GM12878 (cell line): ENCODE measurements around the gene CASTOR1. TPM values are rescaled to one million over a fixed set of nuclear protein-coding genes. Genes with fewer than 3 reads are reported as not detected.

Experiments used
- BHLHE40 ChIP-seq, 2 experiments: fragments of 450-650 bp in 1 of 2; IDR thresholded peaks; 2 replicates each; pipeline ENCODE4 v1.6.1; 2011 to 2017; ENCODE audit warnings: low read depth in 2 of 2, borderline replicate concordance in 1 of 2, improper control_type of control experiment in 1 of 2, low read length in 1 of 2, mild to moderate bottlenecking in 1 of 2
- BMI1 ChIP-seq: fragments of 450-650 bp; IDR thresholded peaks from 2 replicates; pipeline ENCODE4 v1.6.1; 2016; ENCODE audit warnings: mild to moderate bottlenecking, moderate library complexity, borderline replicate concordance
- ELK1 ChIP-seq: IDR thresholded peaks from 2 replicates; pipeline ENCODE4 v1.6.1; 2012; ENCODE audit warnings: low read depth, low read length, improper control_type of control experiment
- FOS ChIP-seq: IDR thresholded peaks from 3 replicates; pipeline ENCODE4 v1.6.1; 2011; ENCODE audit warnings: borderline replicate concordance; ENCODE audit not compliant: insufficient read length; ENCODE audit errors: extremely low read depth
- HCFC1 ChIP-seq: fragments of 150-350 bp; IDR thresholded peaks from 2 replicates; pipeline ENCODE4 v1.6.1; 2014; ENCODE audit warnings: low read length
- IRF5 ChIP-seq: fragments of 450-650 bp; IDR thresholded peaks from 2 replicates; pipeline ENCODE4 v1.6.1; 2017; ENCODE audit warnings: borderline replicate concordance
- MYC ChIP-seq: IDR thresholded peaks from 2 replicates; pipeline ENCODE4 v1.6.1; 2011; ENCODE audit warnings: mild to moderate bottlenecking, low read length, moderate library complexity, inconsistent platforms; ENCODE audit not compliant: insufficient read depth, insufficient replicate concordance, insufficient read length, severe bottlenecking
- PAX8 ChIP-seq: fragments of 450-650 bp; IDR thresholded peaks from 2 replicates; pipeline ENCODE4 v1.6.1; 2017; ENCODE audit warnings: mild to moderate bottlenecking, moderate library complexity
- POLR2AphosphoS2 ChIP-seq: IDR thresholded peaks from 2 replicates; pipeline ENCODE4 v1.6.1; 2011; ENCODE audit warnings: low read depth, mild to moderate bottlenecking, low read length, improper control_type of control experiment, moderate library complexity
- PRDM15 ChIP-seq: fragments of 450-650 bp; formaldehyde crosslinking; IDR thresholded peaks from 2 replicates; pipeline ENCODE4 v1.4.0; 2020; ENCODE audit warnings: mild to moderate bottlenecking, moderate library complexity
- SIX5 ChIP-seq: IDR thresholded peaks from 2 replicates; pipeline ENCODE4 v1.6.1; 2011; ENCODE audit warnings: mild to moderate bottlenecking, low read depth, low read length, moderate library complexity; ENCODE audit not compliant: severe bottlenecking
- SP1 ChIP-seq: IDR thresholded peaks from one replicate; pipeline ENCODE4 v1.6.1; 2011; ENCODE audit warnings: low read depth, low read length
- TARDBP ChIP-seq: IDR thresholded peaks from 2 replicates; pipeline ENCODE4 v1.6.1; 2016; ENCODE audit warnings: borderline replicate concordance
- TBL1XR1 ChIP-seq: IDR thresholded peaks from 2 replicates; pipeline ENCODE4 v1.6.1; 2012; ENCODE audit warnings: low read depth, low read length, improper control_type of control experiment
- WRNIP1 ChIP-seq: IDR thresholded peaks from 2 replicates; pipeline ENCODE4 v1.6.1; 2011; ENCODE audit warnings: low read depth, low read length, improper control_type of control experiment, borderline replicate concordance
- ZNF687 ChIP-seq: fragments of 450-650 bp; IDR thresholded peaks from 2 replicates; pipeline ENCODE4 v1.6.1; 2017; ENCODE audit warnings: mild to moderate bottlenecking, moderate library complexity
- ZSCAN29 ChIP-seq: fragments of 450-650 bp; IDR thresholded peaks from 2 replicates; pipeline ENCODE4 v1.6.1; 2017; ENCODE audit warnings: mild to moderate bottlenecking, moderate library complexity
- polyA plus RNA-seq, 11 experiments: library from polyadenylated mRNA; depleted of rRNA in 4 of 11; unstranded in 6 of 11; stranded (reverse) in 5 of 11; fragments of >200 nt; fragmentation: Nextera tagmentation in 4 of 11; fragmentation: Illumina TruSeq in 1 of 11; extraction: Ambion mirVana in 4 of 11; extraction: Trizol in 1 of 11; gene quantifications; 1 replicate in 1 of 11; 2 replicates in 10 of 11; pipeline versions ENCODE4 v1.2.1 to v1.2.3, GENCODE V29; 2011 to 2016; ENCODE audit warnings: inconsistent platforms in 2 of 11, missing spikeins in 2 of 11, low read depth in 1 of 11
- total RNA-seq, 4 experiments: library from RNA; depleted of rRNA in 3 of 4; stranded (reverse); fragments of >200 nt in 3 of 4; fragmentation: Illumina TruSeq in 1 of 4; extraction: Trizol in 1 of 4; gene quantifications; 2 replicates each; pipeline versions ENCODE4 v1.2.1 to v1.2.3, GENCODE V29; 2013 to 2021
- TF ChIP-seq, protein P1 (sequence below): fragments of 450-650 bp; IDR thresholded peaks from 2 replicates; pipeline ENCODE4 v1.6.1; 2016; ENCODE audit warnings: mild to moderate bottlenecking

The CASTOR1 gene
- total and polyA plus RNA-seq, 10 of the 15 experiments (the other 5 are each of a cell fraction or from before 2014, with no cell fraction given) = 0.31 to 9.1 (median 3.3) TPM

- no peak for TF ChIP-seq ELK1
- TF ChIP-seq ZNF687 = no peak; the same call in 1 of the 2 replicates
- no peak for TF ChIP-seq IRF5
- no peak for TF ChIP-seq POLR2AphosphoS2
- peak; percentile 33 to 59; a peak in 2 of 4 replicates for TF ChIP-seq BHLHE40 (IDR thresholded peaks at IDR 0.05; ENCODE audit: borderline replicate concordance in 1 of 2, low read depth in 2 of 2, low read length in 1 of 2)
- no peak for TF ChIP-seq WRNIP1
- TF ChIP-seq, protein P1, sequence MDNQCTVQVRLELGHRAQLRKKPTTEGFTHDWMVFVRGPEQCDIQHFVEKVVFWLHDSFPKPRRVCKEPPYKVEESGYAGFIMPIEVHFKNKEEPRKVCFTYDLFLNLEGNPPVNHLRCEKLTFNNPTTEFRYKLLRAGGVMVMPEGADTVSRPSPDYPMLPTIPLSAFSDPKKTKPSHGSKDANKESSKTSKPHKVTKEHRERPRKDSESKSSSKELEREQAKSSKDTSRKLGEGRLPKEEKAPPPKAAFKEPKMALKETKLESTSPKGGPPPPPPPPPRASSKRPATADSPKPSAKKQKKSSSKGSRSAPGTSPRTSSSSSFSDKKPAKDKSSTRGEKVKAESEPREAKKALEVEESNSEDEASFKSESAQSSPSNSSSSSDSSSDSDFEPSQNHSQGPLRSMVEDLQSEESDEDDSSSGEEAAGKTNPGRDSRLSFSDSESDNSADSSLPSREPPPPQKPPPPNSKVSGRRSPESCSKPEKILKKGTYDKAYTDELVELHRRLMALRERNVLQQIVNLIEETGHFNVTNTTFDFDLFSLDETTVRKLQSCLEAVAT = no peak
- TF ChIP-seq BMI1 = no peak
- no peak for TF ChIP-seq SIX5
- peak; percentile 79 for TF ChIP-seq MYC
- no peak for TF ChIP-seq FOS
- TF ChIP-seq TARDBP = no peak
- TF ChIP-seq PAX8 = no peak
- TF ChIP-seq PRDM15 (CRISPR knock-in tag) = no peak
- no peak for TF ChIP-seq SP1
- TF ChIP-seq HCFC1 = no peak
- TF ChIP-seq TBL1XR1 = no peak
- no peak for TF ChIP-seq ZSCAN29
Measured at GRCh38 chr22:30265823-30266444, 23.4 kb downstream of the CASTOR1 start (continued).
